ENCODE measurements around the gene TACC2. TPM values are rescaled to one million over a fixed set of nuclear protein-coding genes. Genes with fewer than 3 reads are reported as not detected.

TACC2 gene
- total RNA-seq, 6 experiments from 2014 or later = 16.2 to 21.1 (median 18.8) TPM

DNA sequence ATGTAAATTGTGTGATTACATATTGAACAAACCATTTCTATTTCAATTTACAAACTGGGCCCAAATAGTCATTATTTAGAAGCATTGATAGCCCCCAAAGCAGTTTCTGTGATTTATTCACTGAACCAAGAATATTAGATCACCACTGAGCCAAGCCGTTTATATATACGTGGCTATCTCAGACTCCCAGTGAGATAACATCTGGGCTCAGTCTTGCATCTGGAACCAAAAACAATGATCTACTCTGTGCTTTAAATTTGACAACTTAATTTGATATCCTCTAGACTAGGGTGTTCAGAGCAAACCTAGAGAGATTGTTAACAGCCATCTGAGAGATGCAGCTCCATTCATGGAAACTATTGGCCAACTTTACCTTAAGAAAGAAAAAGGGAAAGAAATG lies 240.7 kb downstream of the TACC2 start:
- H3K9me3 ChIP-seq = no peaks in the 10 kb centered on the region
- 96% methylated on average over 2 of the region's 2 CpGs for WGBS (ENCODE audit: insufficient coverage, low coverage, low lambda C conversion rate, missing lambda C conversion rate)
- H3K27me3 ChIP-seq = no peaks in the 10 kb centered on the region
- TF ChIP-seq POLR2A (IDR thresholded peaks at IDR 0.05) = no peak
- TF ChIP-seq, protein P1, sequence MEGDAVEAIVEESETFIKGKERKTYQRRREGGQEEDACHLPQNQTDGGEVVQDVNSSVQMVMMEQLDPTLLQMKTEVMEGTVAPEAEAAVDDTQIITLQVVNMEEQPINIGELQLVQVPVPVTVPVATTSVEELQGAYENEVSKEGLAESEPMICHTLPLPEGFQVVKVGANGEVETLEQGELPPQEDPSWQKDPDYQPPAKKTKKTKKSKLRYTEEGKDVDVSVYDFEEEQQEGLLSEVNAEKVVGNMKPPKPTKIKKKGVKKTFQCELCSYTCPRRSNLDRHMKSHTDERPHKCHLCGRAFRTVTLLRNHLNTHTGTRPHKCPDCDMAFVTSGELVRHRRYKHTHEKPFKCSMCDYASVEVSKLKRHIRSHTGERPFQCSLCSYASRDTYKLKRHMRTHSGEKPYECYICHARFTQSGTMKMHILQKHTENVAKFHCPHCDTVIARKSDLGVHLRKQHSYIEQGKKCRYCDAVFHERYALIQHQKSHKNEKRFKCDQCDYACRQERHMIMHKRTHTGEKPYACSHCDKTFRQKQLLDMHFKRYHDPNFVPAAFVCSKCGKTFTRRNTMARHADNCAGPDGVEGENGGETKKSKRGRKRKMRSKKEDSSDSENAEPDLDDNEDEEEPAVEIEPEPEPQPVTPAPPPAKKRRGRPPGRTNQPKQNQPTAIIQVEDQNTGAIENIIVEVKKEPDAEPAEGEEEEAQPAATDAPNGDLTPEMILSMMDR (IDR thresholded peaks at IDR 0.05) = no peak
- no peak for ATAC-seq
- H3K36me3 ChIP-seq = peaks cover 0 to 22% (median 4%) of the 10 kb centered on the region in 4 donors
- intact Hi-C loops (cut with DNase I) = no loop called here
- no peak overlapping the region for H3K4me3 ChIP-seq
- no peak overlapping the region for H3K27ac ChIP-seq
- no peak for DNase-seq
- H3K4me1 ChIP-seq = no peaks in the 10 kb centered on the region

DNA sequence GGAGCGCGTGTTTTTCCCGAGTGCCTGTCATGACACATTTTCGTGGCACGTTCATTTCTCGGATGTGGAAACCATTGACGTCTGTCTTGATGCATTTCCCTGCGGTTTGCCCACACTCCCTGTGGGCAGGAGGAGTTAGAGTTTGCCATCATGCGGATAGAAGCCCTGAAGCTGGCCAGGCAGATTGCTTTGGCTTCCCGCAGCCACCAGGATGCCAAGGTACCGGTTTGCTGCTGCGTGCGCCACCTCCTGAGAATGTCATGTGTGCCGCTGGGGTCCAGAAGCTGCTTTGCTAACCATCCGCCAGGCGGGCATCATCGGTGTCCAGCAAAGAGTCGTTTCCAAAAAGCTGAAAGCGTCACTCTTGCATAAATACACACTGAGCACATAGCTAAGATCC lies 241.3 kb downstream of the TACC2 start:
- H3K27me3 ChIP-seq = no peaks in the 10 kb centered on the region
- peaks cover 0 to 22% (median 4%) of the 10 kb centered on the region in 4 donors for H3K36me3 ChIP-seq
- H3K4me1 ChIP-seq = no peaks in the 10 kb centered on the region
- no peaks in the 10 kb centered on the region for H3K9me3 ChIP-seq
- WGBS (ENCODE audit: insufficient coverage, low coverage, low lambda C conversion rate, missing lambda C conversion rate) = 93% methylated on average over 2 of the region's 19 CpGs
- no peak overlapping the region for H3K27ac ChIP-seq
- TF ChIP-seq, protein P1 (IDR thresholded peaks at IDR 0.05) = no peak
- TF ChIP-seq POLR2A (IDR thresholded peaks at IDR 0.05) = no peak
- no peak for DNase-seq
- intact Hi-C loops (cut with DNase I) = no loop called here
- no peak for ATAC-seq
- no peak overlapping the region for H3K4me3 ChIP-seq

DNA sequence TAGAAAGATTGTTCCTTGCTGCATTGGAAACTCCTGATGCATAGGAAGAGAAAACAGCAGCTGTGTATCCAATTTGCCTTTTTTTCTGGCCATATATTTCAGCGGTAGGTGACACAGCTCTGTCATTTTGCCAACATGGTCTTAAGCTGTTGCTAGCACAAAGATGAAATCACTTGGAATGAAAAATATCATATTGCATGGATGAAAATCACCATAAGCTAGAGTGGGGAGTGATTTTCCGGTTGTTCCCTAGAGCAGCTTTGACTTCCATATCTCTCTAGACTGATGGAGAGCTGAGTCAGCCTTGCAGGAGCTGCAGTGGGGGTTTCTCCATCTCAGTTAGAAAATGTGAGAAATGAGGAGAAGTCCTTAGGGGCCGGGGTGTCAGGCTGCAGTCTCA lies 243.8 kb downstream of the TACC2 start:
- Histone ChIP-seq H3K27me3 (no peaks in the 10 kb centered on the region), H3K9me3 (no peaks in the 10 kb centered on the region), H3K36me3 (peaks cover 0 to 12% (median 4%) of the 10 kb centered on the region in 4 donors), H3K4me1 (no peaks in the 10 kb centered on the region), H3K4me3 (no peak overlapping the region), H3K27ac (no peak overlapping the region)
- intact Hi-C loops (cut with DNase I) = no loop called here
- 83% methylated on average over 3 of the region's 3 CpGs for whole genome bisulfite sequencing (ENCODE audit: insufficient coverage, low coverage, low lambda C conversion rate, missing lambda C conversion rate)
- ATAC-seq = no peak
- no peak for DNase-seq
- TF ChIP-seq, protein P1 (IDR thresholded peaks at IDR 0.05) = no peak
- TF ChIP-seq POLR2A (IDR thresholded peaks at IDR 0.05) = no peak

DNA sequence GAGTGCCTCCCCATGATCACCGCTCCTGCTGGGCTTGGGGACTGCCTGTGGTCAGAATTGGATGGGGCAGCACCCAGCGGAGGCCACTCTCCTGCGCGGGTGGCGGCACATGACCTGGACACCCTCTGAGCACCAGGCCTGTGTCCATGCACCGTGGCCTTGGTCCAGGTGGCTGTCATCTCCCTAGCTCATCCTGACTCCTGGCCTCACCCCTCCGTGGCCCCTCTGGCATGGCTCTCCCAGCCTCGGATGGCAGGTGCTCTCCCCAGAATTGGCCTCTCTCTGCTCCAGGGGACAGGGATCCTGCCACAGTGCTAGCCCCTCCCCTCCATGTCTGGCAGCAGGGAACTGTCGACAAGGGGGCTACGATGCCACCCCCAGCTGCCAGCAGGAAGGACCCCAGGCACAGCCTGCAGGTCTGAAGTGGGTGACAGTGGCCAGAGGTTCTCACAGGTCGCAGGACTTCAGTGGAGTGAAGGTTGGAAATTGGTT lies 244.9 kb downstream of the TACC2 start:
- ATAC-seq (peak in 2 of 4 donors; percentile 28), DNase-seq (no peak)
- Histone ChIP-seq H3K9me3 (no peaks in the 10 kb centered on the region), H3K27ac (no peak overlapping the region), H3K4me1 (no peaks in the 10 kb centered on the region), H3K27me3 (no peaks in the 10 kb centered on the region), H3K4me3 (no peak overlapping the region), H3K36me3 (peaks cover 0 to 9% (median 3%) of the 10 kb centered on the region in 4 donors)
- no CpG with 5 or more reads among the region's 11 CpGs for WGBS (ENCODE audit: insufficient coverage, low coverage, low lambda C conversion rate, missing lambda C conversion rate)
- no peak for TF ChIP-seq POLR2A (IDR thresholded peaks at IDR 0.05)
- TF ChIP-seq, protein P1 (IDR thresholded peaks at IDR 0.05) = no peak
- intact Hi-C loops (cut with DNase I) = no loop called here

DNA sequence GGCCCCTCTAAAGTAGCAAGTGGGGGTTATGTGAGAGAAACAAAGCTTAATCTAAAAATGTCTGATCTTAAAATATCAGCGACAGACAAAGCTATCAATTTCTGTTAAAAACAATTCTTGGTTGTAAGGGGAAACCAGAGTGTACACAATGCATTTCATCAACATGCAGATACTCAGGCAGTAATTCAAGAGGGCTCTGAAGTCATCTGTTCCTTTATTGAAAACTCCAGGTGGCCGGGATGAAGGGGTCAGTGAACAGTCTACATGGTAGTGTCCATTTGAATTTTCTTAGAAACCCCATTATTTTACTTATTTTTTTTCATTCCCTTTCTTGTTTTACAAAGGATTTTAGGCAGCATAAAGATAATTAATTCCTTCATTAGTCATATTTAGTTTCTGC lies 245.5 kb downstream of the TACC2 start:
- Histone ChIP-seq H3K27me3 (no peaks in the 10 kb centered on the region), H3K9me3 (no peaks in the 10 kb centered on the region), H3K4me1 (no peaks in the 10 kb centered on the region), H3K36me3 (peaks cover 0 to 10% (median 4%) of the 10 kb centered on the region in 4 donors), H3K4me3 (no peak overlapping the region), H3K27ac (no peak overlapping the region)
- intact Hi-C loops (cut with DNase I) = no loop called here
- TF ChIP-seq POLR2A (IDR thresholded peaks at IDR 0.05) = no peak
- TF ChIP-seq, protein P1 (IDR thresholded peaks at IDR 0.05) = no peak
- ATAC-seq = no peak
- no peak for DNase-seq
- 92% methylated on average over 2 of the region's 2 CpGs for WGBS (ENCODE audit: insufficient coverage, low coverage, low lambda C conversion rate, missing lambda C conversion rate)
